ENCODE measurements around the gene OR10H2.
A peak's percentile ranks its signal among the peaks of the same experiment; 100 is the strongest.
"Not testable (repeated sequence)": the region's sequence is repeated elsewhere in the genome, so short reads cannot be mapped to it uniquely, and the experiment has no call there.

OR10H2 gene, protein sequence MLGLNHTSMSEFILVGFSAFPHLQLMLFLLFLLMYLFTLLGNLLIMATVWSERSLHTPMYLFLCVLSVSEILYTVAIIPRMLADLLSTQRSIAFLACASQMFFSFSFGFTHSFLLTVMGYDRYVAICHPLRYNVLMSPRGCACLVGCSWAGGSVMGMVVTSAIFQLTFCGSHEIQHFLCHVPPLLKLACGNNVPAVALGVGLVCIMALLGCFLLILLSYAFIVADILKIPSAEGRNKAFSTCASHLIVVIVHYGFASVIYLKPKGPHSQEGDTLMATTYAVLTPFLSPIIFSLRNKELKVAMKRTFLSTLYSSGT

DNA sequence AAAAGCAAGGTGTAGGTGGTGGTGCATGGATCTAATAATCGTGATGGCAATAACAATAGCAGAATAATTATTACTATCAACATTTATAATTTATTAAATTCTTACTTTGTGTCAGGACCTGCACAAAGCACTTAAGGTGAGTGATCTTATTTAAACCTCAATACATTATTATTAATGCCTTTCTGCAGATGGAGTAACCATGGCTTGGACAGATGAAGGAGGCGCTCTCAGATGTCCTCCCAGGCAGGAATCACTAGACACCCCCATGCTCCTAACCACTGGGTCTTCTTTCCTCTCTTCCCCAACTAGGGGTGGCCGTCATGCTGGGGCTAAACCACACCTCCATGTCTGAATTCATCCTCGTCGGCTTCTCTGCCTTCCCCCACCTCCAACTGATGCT is at the start of gene OR10H2:
TSS of gene OR10H2 (plus strand) at position 301 of the 400 bp plus-strand sequence. CDS start at position 321, 20 bp downstream.
- no peak for DNase-seq (ENCODE audit: low read depth)

DNA sequence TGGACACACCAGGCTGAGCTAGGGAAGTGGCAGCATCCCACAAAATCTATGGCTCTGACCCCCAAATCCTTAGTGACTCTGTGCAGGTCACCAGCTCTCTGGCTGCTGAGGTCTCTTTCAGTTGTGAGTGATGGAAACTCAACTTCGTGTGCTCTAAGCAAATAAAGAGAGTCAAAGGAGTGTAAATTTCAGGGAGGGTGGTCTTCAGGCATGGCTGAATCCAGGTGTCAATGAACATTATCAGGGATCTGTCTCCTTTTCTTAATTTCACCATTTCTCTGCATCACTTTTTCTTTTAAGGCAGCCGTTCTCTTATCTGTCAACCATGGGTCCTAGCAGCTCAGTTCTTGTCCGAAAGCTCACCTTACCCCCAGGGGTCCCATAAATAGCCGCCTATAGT is 48.7 kb upstream of the OR10H2 start:
- no peak for DNase-seq (ENCODE audit: low read depth)

DNA sequence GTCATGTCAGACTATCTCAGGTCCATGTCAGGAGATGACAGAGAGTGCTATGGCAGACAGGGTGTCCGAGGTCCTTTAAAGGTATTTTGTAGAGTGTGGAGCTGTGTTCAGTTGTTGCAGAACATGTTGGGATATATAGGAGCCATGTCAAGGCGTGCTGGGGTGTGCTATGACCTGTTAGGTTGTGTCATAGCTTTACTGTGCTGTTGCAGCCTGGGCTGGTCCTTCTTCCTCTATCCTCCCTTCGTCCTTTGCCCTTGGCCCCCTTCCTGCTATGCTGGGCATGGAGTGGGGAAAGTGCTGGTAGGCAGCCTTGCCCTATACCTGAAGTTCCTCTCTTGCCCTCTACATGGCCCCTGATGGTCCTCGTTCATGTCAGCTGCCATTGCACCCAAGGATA is 48.0 kb upstream of the OR10H2 start:
- DNase-seq (ENCODE audit: low read depth) = not testable (repeated sequence)

DNA sequence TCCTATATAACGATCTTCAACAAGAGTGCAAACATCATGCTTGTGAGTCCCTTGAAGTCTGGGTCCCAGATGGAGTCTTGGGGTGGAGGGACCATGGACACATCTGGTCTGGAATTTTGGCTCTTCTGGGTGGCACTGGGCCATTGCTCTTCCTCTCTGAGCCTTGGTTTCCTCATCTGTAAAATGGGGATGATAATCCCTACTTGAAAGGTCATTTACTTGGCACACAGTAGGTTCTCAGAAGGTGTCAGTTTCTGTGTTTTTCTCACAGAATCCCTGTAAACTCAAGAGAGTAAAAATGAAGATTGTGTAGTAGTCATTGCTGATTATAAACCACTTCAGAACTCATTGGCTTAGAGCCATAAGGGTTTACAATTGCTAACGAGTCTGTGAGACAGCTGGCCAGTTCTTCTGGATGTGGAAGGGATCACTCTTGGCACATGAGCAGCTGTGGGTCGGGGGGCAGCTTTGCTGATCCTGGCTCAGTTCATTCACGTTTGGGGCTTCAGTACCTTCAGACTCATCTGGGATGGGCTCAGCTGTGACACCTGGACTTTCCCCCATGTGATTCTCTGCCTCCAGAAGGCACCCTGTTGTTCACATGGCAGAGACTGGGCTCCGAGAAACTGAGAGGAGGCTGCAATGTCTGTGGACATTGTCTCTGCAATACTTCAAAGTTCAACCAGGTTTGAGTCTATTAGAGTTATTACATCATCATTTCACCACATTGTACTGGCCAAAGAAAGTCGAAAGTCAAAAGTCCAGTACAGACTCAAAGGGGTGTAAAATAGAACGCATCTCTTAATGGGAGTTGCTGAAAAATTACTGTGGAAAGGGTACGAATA is 47.1 kb upstream of the OR10H2 start:
- DNase-seq (ENCODE audit: low read depth) = no peak

DNA sequence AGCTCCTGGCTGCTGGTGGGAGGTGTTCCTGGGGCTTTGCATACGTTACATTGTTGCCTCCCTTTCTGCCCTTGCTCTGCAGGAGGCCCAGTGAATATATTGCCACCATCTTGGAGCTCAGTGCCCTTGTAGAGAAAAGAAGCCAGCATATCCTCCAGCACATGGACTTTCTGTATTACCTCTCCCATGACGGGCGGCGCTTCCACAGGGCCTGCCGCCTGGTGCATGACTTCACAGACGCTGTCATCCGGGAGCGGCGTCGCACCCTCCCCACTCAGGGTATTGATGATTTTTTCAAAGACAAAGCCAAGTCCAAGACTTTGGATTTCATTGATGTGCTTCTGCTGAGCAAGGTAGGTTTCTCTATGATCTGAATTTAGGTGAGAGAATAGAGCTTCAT is 44.4 kb upstream of the OR10H2 start:
- DNase-seq (ENCODE audit: low read depth) = no peak

DNA sequence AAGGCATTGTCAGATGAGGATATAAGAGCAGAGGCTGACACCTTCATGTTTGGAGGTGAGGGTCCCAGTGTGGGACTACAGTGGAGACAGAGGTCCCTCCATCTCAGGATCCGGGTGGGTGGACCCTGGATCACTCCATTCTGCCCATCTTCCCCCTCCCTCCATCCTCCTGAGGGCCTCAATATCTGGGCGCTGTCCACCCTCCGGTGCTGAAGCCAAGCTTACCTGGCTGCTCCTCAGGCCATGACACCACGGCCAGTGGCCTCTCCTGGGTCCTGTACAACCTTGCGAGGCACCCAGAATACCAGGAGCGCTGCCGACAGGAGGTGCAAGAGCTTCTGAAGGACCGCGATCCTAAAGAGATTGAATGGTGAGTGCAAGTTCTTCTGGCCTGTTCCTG is 43.0 kb upstream of the OR10H2 start:
- no peak for DNase-seq (ENCODE audit: low read depth)

DNA sequence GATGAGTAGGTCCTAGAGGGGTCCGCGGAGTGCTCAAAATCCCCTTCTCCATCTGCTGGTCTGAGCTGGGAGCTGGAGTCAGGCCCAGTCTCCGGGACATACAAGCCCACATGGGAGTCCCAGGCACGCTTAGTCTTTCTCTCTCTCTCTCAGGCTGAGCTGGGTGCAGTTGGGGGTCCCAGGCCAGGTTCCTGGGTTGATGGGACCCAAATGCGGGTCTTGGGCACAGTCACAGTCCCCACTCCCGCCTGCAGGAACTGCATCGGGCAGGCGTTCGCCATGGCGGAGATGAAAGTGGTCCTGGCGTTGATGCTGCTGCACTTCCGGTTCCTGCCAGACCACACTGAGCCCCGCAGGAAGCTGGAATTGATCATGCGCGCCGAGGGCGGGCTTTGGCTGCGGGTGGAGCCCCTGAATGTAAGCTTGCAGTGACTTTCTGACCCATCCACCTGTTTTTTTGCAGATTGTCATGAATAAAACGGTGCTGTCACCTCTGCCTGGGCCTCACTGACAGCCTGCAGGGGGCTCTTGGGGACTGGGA is 31.1 kb upstream of the OR10H2 start:
- no peak for DNase-seq (ENCODE audit: low read depth)

DNA sequence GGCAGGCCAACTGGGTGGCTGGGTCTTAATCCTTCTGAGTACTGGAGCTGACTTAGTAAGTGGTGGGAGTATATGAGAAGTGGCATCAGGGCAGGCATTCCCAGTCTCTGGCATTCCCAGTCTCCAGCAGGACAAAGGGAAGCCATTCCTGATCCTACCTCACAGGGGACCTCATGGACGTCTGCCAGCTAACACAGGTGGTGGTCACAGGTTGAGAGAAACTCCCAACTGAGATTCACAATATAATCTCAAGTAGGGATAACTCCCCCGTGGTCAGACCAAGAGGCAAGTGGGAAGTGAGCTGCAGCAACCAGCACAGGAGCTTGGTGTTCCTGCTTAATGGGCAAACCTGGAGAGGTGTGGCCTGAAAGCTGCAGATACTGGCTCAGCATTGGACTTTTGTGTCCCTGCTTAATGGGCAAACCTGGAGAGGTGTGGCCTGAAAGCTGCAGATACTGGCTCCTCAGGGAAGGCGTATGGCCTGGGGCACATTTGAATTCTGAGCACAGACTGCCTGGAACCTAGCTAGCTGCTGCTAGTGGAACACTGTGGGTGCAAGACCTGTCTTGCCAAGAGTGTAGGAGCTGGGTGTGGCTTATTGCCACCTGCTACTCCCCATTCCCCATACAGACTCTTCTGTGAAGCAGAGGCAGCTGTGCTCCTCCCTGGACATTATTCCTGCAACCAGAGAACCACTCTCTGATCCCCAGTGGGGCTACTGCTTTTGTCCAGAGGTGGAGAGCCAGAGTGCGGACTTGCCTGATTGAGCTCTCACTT is 25.9 kb upstream of the OR10H2 start:
- DNase-seq (ENCODE audit: low read depth) = no peak

DNA sequence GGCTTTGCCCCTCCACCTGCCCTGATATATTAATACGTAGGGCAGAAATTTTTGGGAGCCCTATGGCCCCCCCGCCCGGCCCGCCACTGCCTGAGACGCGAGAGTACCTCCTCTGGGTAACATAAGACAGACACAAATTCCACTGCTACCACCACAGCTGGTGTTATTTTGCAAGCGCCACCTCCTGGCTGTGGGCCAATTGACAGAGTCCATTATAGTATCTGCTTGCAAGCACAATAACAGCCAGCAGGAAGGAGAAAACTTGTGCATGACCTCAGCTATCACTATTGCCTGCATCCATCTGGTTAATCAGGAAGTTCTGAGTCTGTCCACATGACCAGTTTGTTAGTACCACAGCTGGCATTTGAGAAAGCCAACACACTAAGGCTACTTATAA is 25.3 kb upstream of the OR10H2 start:
- peak; percentile 15 for DNase-seq (ENCODE audit: low read depth)

DNA sequence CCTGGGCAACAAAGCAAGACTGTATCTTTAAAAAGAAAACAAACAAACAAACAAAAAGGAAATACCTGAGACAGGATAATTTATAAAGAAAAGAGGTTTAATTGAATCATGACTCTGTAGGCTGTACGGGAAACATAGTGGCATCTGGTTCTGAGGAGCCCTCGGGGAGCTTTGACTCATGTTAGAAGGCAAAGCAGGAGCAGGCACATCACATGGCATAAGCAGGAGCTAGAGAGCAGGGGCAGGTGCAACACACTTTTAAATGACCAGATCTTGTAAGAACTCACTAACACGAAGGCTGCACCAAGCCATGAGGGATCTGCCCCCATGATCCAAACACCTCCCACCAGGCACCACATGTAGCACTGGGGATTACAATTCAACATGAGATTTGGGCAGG is 13.2 kb upstream of the OR10H2 start:
- DNase-seq (ENCODE audit: low read depth) = no peak

DNA sequence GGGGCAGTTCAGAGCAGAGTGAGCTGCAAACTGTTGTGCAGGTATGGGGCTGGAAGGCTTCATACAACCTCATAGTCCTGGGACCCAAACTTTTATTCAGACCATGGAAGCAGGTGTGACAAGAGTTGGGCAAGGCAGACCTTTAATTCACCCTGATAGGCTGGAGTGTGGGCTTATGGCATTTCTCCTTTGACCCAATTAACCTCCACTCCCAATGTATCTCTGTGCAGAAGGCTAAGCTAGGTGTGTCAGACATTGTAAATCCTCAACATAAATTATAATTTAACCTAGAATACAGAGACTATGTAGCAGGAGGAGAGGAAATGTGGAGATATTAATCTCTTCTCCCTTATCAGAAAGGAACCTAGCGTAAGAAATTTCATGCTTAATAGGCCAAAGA is 12.2 kb upstream of the OR10H2 start:
- DNase-seq (ENCODE audit: low read depth) = no peak

DNA sequence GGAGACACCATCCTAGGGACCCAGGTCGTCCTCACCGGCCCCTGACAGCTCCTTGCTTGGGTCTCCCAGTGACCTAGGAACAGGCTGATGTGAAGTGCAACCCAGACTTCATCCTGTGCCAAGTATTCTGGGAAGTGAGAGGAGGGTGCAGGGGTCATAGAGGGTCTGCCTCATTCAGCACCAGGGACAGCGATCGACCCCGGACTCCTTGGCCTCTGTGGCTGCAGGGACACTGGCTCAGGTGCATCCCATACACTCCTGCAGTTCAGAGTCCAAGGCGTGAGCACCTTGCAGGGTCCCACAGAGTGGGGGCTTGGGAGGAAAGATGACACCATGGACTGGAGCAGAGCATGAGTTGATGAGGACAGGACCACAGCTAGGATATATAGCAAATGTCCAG is 10.0 kb upstream of the OR10H2 start:
- no peak for DNase-seq (ENCODE audit: low read depth)

DNA sequence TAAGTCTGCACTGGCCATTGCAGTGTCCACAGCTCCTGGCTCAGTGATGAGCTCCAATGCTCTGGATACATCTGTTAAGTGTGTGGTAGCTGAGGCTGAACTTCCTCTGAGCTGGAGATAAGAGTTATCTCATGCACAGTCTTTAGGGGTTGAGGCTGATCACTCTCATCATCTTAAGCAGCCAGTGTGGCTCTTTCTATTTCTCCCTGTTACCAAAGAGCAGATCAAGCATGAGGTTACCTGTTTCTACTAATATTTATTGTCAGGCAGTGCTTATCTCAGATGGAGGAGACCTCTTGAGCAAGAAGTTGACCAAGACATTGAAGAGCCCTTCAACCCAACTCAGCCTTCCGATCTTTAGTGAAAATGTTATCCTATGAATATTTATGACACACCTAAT is 6.6 kb upstream of the OR10H2 start:
- no peak for DNase-seq (ENCODE audit: low read depth)

DNA sequence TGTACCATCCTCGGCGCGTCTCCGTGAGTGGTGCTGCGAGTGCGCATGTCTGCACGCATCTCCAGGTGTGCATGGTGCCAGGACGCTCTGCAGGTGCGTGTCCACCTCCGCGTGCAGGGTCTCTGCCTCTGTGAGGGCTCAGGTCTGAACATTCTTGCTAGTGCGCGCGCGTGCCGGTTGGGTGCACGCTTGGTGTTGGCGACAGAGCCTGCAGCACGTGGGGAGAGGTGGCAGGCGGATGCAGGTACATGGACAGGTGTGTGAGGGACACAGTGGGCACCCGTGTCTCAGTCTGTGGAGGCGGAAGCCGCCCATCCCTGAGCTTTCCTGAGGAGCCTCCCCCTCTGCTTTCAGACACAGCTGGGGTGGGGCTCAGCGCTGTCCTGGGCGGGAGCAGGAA is 4.9 kb upstream of the OR10H2 start:
- no peak for DNase-seq (ENCODE audit: low read depth)

DNA sequence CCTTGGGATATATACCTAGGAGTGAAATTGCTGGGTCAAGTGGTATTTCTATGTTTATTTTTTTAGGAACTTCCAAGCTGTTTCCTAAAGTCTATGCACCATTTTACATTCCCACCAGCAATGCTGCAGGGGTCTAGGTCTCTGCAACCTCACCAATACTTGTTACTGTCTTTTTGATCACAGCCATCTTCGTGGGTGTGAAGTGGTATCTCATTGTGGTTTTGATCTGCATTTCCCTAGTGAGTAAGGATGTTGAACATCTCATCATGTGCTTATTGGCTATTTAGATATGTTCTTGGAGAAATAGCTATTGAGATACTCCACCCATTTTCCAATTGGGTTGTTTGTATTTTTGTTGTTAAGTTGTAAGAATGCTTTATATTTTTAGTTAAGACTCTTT is 2.7 kb downstream of the OR10H2 start:
- no peak for DNase-seq (ENCODE audit: low read depth)

DNA sequence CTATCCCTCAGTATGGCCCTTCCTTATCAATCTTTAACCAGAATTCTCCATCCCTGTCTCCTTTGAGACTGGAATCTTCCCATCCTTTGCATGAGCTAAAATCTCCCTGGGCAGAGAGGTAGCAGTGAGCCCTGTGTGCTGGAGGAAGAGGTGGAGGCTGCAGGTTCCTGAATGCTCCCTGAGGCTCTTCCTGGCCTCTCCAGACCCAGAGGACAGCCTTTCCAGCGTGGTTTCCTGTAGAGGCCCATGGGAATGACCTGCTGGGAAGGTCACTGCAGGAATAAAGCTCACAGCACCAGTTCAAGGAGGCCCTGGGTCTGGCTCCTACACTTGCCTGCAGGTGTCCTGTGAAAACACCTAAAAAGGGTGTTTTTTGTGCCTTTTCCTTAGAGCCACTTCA is 4.6 kb downstream of the OR10H2 start:
- DNase-seq (ENCODE audit: low read depth) = no peak

DNA sequence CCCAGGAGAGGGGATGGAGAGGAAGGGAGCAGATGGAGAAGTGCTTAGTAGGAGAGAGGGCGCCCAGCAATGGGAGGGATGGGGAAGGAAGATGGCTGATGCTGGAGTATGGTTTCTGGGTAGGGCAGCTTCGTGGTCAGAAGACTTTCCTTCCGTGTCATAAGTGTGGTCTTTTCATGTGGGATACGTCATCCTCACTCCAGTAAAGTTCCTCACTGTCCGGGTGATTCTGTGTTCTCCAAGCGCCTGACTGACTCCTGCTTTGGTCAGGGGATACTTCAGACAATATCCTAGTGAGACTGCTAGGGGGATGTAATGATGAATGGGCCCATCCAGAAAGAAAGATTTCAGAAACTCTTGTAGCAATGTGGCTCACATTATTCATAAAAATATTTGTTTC is 6.1 kb downstream of the OR10H2 start:
- no peak for DNase-seq (ENCODE audit: low read depth)

DNA sequence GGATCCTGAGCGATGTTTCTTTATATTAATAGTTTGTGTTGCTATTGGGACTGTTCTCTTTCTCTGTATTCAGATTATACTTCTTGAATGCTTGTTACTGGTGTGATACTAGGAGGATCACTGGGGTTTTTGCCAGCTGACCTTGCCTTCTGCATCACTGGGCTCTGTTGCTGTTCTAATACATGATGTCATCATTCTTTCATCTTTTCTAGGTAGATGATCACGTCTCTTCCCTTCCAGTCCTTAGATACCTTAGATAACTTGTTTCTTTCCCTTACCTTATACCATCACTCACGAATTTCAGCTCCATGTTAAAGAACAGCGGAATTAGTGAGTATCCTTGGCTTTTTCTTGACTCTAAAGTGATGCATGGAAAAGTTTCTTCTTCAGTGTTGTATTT is 9.9 kb downstream of the OR10H2 start, which contains the start of gene OR10H3:
TSS of gene OR10H3 (plus strand) at position 264 of the 400 bp plus-strand sequence. CDS start 3,408 bp downstream, outside the sequence.
- DNase-seq (ENCODE audit: low read depth) = no peak

DNA sequence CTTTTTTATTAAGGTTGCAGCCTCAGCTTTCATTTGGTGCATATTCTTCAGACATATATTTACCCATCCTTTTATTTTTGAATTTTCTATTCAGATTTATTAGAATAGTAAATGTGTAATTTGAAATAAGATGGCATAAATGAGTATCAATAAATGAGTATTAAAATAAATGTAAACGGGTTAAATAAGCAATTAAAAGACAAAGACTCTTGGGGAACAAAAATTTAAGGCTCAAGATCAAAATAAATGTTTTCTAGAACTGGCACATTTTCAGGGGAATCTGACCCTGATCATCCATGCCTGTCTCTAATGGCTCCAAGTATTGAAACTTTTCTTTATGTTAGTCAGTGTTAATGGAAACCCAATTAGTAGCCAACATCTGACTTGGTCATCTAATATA is 13.0 kb downstream of the OR10H2 start:
- DNase-seq (ENCODE audit: low read depth) = no peak

DNA sequence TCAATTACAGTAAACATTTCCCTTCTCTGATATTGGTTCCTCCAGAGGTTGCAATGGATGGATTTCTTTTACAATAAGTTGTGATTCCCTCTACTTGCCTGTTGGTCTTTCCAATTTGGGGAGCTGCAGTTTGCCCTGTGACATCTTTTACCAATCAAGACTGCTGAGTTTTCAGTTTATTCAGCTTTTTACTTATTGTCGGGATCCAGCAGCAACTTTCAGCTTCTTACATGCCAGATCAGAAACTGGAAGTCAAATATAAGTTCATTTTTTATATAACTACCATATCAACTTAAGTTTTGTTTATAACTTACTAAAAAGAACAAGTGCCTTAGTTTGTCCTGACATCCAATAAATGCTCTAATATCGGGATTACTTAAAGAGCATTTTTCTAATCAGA is 20.4 kb downstream of the OR10H2 start:
- DNase-seq (ENCODE audit: low read depth) = no peak

DNA sequence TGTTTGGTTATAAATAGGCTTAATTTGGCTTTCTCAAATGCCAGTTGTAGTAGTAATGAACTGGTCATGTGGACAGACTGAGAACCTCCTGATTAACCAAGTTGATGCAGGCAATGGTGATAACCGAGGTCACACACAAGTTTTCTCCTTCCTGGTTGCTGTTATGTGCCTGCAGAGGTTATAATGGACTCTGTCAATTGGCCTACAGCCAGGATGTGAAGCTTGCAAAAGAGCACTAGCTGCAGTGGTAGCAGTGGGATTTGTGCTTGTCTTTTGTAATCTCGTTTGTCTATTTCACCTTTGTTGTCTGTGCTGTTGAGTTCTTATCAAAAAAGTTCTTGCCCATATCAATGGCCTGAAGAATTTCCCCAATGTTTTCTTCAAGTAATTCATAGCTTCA is 30.6 kb downstream of the OR10H2 start:
- DNase-seq (ENCODE audit: low read depth) = no peak

DNA sequence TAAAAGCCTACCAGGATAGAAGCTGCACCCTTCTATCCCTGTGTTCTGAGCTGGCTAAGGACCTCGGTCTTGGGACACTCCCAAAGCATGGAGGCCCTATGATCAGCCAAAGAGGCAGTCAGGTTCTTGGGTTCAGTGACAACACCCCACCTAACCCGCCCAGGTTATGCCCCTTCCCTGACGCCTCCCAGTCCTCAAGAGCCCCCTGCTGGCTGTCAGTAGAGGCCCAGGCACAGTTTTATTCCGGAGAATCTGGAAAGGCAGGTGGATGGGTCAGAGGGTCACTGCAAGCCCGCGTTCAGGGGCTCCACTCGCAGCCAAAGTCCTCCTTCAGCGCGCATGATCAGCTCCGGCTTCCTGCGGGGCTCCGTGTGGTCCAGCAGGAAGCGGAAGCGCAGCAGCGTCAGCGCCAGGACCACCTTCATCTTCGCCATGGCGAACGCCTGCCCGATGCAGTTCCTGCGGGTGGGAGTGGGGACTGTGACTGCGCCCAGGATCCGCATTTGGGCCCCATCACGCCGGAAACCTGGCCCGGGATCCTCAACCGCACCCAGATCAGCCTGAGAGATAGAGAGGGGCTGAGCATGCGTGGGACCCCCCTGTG is 32.2 kb downstream of the OR10H2 start:
- DNase-seq (ENCODE audit: low read depth) = no peak

Measured in activated T-cell treated with anti-CD3 and anti-CD28 coated beads for 48 hours (primary cell).